Smooth muscle cell of the brain vasculature (primary cell): ENCODE measurements around the gene AFG3L2.

Source experiments
- DNase-seq: peaks from one replicate; pipeline ENCODE4 v3.0.0-alpha.2; 2012; ENCODE audit warnings: low read depth, low spot score

Gene AFG3L2

GRCh38 chr18:12325726-12326245, 51.2 kb downstream of the AFG3L2 start:
- DNase-seq = no peak

GRCh38 chr18:12324991-12325725, 51.9 kb downstream of the AFG3L2 start:
- no peak for DNase-seq

- no peak for DNase-seq
Observed at GRCh38 chr18:12321333-12321732, 55.7 kb downstream of the AFG3L2 start.

GRCh38 chr18:12318857-12319256, 58.2 kb downstream of the AFG3L2 start:
- no peak for DNase-seq

- no peak for DNase-seq
Observed at GRCh38 chr18:12318334-12318697, 58.7 kb downstream of the AFG3L2 start.

- DNase-seq = no peak
Observed at GRCh38 chr18:12317664-12318333, 59.2 kb downstream of the AFG3L2 start.

- no peak for DNase-seq
Observed at GRCh38 chr18:12315911-12316310, 61.1 kb downstream of the AFG3L2 start.

- no peak for DNase-seq
Observed at GRCh38 chr18:12315490-12315889, 61.5 kb downstream of the AFG3L2 start.

GRCh38 chr18:12314591-12315305, 62.3 kb downstream of the AFG3L2 start:
- DNase-seq = no peak

GRCh38 chr18:12313530-12314245, 63.3 kb downstream of the AFG3L2 start:
- DNase-seq = no peak

- DNase-seq = no peak
Observed at GRCh38 chr18:12312976-12313375, 64.1 kb downstream of the AFG3L2 start.

- DNase-seq = no peak
Observed at GRCh38 chr18:12310762-12311161, 66.3 kb downstream of the AFG3L2 start.

GRCh38 chr18:12309683-12310198, 67.3 kb downstream of the AFG3L2 start:
- no peak for DNase-seq

GRCh38 chr18:12308386-12309100, 68.5 kb downstream of the AFG3L2 start:
- DNase-seq = no peak

- no peak for DNase-seq
Observed at GRCh38 chr18:12307701-12308385, 69.2 kb downstream of the AFG3L2 start, which contains the start of gene TUBB6. TUBB6 (plus strand) TSS chr18:12308241; CDS start chr18:12308293, 52 bp downstream.

- no peak for DNase-seq
Observed at GRCh38 chr18:12306752-12307700, 70.0 kb downstream of the AFG3L2 start.

- DNase-seq = no peak
Observed at GRCh38 chr18:12305930-12306629, 70.9 kb downstream of the AFG3L2 start.

GRCh38 chr18:12305211-12305610, 71.8 kb downstream of the AFG3L2 start:
- no peak for DNase-seq
